Measurements from ENCODE around the gene PKHD1.

DNA sequence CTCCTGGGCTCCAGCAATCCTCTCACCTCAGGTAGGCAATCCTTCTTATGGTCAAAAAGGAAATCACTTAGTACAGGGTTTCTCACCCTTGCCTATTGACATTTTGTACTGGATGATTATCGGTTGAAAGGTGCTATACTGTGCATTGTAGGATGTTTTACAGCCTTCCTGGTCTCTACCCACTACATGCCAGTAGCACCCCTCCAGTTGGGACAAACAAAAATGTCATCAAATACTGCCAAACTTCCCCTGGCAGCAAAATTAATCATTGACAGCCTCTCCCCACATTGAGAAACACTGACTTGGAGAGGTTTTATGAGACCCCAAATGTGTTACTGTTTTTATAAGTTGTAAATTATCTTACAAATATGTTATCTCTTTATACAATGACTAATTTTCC lies 368.1 kb downstream of the PKHD1 start:
- TF ChIP-seq SIN3A (IDR thresholded peaks at IDR 0.05; ENCODE audit: borderline replicate concordance, insufficient read depth, low read length) (no peak), POLR2AphosphoS5 (IDR thresholded peaks at IDR 0.05; ENCODE audit: low read depth, low read length) (no peak)
